ENCODE data around the gene NEMP2.

Gene NEMP2, protein sequence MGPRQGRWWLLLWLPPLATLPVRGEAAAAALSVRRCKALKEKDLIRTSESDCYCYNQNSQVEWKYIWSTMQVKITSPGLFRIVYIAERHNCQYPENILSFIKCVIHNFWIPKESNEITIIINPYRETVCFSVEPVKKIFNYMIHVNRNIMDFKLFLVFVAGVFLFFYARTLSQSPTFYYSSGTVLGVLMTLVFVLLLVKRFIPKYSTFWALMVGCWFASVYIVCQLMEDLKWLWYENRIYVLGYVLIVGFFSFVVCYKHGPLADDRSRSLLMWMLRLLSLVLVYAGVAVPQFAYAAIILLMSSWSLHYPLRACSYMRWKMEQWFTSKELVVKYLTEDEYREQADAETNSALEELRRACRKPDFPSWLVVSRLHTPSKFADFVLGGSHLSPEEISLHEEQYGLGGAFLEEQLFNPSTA

DNA sequence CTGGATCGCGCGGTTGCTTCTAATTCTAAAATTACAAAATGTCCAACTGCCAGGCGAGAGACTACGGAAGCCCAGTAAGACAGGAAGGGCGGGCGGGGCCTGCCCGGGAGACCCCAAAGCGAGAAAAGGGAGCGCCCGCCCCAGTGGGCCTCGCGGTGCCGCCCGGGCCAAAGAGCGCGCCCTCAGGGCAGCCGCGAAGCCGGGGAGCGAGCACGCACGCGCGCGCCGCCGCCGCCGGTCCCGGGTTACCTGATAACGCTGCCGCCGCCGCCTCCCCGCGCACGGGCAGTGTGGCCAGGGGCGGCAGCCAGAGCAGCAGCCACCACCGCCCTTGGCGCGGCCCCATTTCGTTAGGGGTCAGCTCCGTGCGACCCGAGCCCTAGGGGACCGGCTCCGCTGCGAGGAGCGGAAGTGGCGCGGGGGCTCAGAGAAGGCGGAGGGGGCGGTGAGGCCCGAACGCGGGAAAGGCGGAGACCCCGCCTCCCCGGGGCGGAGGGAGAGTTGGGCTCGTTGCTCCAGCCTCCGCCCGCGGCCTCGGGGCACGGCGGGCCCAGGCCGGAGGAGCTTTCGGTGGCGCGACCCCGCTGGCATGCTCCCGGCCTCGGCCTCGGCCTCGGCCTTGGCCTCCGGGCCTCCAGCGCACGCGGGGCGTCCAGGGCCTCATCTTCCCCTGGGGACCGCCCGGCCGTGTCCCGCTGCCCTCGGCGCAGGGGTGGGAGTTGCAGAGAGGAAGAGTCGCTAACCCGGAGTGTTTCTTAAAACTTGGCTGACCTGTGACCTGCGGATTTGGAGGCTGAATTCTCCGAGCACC, at the start of gene NEMP2:
NEMP2 (minus strand) TSS at position 413 of the 811 bp plus-strand sequence; CDS start at position 346, 67 bp downstream.
- peak; percentile 95 for DNase-seq

DNA sequence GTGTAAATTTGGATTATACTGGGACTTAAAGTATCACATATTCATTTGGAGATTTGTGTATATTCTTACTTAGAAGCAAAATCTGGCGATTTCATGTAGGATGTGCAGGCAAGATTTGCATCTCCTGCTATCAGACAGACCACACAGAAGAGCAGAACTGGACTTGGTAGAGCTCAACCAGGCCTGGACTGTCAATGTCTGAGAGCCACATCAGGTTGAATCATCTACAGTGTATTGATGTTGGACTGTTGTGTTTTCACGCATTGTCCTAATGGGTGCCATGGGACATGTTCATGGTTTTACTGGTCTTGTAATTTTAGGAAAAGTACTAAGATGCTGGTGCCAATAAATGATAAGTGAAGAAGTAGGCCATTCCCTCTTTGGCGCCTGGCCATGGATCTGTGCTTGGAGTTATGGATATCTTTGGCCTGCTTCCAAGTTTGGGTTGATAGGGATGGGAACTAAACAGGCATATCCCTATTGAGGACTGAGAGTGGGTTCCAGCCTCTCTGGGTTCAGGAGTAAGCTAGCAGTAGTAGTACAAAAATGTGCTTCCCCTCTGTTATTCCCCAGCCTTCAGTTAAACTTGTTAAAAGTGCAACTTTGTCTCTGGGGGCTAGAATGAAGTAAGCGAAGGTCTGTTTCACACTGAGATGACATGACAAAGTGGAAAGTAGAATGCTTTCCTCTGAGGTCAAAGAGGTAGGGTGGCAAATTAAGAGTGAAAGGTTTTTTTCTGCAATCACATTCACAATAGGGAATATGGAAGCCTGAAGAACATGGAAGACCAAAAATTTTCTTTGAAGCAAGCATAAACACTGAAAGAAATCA, 49.2 kb upstream of the NEMP2 start:
- no peak for DNase-seq

DNA sequence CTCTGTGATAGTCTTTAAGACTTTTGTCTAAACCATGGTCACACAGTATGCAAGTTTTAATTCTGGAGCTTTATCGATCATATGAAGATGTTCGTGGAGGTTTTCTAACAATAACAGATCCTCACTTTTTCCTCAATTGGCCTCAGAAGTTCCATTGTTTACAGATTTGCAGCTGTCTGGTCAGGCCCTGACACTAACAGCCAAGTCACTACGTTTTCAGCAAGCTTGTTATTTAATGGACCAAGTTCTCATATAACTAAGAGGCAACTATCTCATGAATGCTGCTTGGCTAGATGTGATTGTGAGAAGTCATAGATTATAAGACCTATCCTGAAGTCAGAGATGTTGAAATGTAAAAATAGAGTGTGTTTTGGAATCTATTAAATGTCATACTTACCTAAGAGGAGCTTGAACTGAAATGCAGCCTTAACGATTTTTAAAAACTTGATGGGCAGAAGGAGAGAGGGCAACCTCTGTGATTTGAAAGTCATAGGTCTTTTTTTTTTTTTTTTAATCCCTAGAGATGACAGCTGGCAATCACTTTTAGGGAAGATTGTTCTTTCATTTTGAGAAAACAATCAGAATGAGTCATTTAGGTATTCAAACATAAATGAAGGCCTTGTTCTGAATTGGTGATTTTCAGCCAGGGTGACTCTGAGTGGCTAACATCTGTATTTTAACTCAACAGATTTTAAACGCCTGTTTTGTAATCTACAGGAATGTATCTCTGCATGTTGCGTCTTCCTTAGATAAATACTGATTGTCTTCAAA, 48.4 kb upstream of the NEMP2 start:
- no peak for DNase-seq

DNA sequence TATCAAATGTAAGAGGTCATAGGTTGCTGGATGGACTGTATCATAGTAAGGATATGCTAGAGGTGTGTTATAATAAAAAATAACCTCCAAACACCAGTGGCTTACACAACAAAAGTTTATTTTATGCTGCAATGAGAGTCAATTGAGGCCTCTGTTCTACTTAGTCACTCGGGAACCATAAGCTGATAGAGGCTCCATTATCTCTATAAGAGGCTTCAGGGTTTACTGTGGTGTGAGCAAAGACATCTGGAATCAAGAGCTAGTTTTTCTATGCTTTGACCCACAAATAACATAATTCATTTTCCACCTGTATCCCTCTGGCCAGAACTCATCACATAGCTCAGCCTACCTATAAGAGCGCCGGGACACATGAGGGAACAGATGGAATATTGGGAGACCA, 47.5 kb upstream of the NEMP2 start:
- DNase-seq = peak; percentile 9

DNA sequence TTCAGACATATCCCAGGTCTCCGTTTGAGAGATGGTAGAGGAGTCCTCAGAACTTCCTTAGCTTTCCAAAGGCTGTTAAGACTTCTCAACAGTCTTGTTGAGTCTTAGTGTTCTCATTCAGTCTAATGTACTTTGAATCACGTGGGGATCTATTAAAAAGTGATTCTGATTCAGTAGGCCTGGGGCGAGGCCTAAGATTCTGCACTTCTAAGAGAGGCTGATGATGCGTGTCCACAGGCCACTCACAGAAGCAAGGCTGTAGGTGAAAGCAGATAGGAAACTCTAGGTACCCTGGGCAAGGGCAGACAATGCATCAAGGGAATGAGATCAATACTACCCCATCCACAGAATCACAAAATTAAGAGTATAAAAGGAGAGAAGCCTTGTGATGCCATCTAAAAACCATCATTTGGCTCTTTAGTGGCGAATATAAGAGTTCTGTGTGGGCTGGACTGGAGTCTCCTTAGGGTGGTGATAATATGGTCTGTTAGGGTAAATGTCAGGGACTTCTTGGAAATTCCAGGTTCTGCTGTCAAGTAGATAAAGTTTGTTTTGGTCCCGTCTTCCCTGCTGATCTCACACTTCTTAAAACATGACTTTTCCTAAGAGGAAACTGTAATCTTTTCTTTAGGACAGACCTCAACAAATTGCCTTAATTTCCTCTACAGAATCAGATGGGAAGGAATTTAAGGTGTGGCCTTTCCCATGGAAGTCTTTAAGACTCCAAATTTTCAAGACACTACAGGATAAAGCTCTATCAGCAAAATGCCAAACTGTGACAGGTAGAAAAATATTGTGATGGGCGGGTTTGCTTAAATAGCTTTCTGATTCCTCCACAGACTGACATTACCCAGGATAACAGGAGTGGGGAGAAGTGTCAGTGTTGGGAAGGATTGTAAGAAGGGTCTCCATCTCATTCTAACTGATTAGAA, 45.7 kb upstream of the NEMP2 start:
- DNase-seq = peak; percentile 7

DNA sequence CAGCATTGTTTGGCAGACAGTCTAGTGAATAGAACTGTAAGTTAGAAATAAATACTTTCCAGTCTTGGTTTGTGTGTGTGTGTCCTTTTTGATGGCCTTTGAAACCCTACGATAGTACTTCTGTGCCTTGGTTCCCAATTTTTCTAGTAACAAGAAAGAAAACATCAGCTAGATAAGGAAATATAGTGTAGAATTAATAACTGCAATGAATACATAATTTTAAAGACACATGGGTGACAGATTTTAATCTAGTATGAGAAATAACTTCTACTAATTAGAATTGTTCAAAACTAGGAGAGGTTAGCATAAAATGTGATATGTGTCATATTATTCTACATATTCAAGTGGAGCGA, 44.5 kb upstream of the NEMP2 start:
- no peak for DNase-seq

DNA sequence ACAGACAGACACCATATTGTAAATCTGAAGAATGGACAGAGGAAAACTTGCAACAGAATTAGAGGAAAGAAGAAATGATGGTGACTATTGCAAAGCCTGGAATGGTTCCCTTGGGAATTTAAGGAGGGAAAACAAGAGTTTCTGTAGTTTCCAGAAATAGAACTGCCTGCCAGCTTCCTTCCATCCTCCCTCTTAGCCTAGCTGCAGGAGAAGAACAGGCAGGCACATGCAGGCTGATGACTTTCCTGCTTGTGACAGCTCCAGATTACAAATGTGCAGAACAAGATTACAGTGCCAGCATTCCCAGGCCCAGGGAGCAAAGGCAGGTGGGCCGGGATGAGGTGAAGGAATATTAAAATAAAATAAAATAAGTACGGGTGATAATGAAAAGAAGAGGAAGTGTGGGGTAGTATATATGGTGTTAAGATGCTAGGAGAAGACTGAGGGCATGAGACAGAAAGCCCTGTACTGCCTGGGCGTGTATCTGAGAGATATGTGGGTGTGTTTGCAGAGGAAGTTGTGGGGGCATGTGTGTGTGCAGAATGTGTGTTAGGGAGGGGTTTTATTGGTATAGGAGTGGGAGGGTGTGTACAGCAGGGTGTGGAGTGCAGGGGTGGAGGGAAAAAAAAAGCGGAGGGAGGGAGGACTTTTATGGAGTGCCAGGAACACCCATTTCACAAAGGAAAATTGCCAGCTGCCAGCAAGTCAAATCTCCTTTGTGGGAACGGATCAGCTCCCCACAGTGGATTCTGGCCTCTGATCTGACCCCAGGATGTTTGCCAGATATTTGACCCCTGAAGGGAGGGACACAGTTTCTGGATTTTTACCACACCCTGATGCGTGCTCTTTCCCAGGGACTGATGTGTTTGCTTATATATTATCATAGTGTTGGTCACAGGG, 43.9 kb upstream of the NEMP2 start:
- peak; percentile 90 for DNase-seq

DNA sequence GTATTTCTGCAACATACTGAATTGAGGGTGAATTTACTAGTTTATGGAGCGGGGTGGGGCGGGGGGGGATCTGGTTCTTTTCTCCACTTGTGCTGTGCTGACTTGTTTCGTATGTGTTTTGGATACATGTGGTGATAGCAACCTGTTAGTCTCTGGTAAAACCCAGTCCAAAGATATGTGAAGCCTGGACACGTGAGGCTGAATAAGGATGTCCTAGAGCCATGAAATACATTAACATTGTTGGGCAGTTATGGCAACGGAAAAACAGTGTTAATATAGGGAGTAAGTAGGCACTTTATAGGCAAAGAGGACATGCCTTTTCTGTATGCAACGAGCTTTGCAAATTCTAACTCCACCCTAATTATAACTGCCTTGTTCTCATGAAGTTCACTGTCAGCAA, 42.1 kb upstream of the NEMP2 start:
- no peak for DNase-seq

DNA sequence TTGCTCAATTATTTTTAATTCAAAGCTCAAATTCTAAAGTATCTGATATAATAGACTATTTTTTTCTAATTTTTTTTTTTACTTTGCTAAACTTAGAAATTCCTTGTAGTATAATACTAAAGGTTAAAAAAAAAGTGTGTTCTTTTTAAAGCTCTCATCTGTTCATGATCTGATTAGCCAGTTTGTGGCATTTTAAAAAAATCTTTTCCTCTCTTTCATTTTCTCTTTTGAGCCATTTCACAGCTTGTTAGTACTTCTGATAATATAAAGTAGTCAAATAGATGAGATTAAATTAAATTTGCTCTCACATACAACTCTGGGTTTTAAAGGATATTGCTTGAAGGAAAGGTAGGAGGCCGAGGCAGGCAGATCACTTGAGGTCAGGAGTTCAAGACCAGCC, 40.7 kb upstream of the NEMP2 start:
- DNase-seq = peak; percentile 32

DNA sequence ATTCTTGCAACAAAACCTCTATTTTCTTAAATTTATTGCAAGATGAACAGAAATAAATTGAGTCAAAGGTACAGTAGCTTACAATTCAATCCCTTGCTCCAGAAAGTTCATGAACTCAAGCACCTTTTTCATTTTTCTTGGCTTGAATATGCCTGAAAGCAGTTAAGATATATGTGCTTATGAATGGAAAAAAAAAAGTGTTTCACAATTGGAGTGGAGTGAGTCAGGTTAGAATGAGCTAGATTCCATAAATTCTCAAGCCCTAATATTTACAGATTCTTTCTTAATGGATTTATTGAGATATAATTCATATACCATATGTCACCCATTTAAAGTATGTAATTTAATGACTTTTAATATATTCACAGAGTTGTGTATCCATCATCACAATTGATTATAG, 39.6 kb upstream of the NEMP2 start:
- DNase-seq = no peak

DNA sequence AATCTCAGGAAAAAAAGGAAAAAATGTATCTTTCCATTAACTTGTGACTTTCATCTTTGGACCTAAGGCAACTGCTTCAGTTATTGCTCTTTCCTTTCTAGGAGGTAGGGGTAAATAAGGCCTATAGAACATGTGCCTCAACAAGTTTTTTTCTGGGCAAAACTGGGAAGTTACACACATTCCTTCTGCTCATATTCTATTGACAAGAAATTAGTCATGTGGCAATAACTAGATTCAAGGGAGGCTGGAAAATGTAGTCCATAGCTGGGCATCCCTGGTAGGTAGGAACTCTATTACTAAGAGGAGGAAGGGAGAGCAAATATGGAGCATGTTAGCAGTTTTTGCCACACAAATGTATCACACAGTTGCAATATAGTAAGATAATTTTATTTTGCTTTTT, 37.7 kb upstream of the NEMP2 start:
- DNase-seq = no peak

DNA sequence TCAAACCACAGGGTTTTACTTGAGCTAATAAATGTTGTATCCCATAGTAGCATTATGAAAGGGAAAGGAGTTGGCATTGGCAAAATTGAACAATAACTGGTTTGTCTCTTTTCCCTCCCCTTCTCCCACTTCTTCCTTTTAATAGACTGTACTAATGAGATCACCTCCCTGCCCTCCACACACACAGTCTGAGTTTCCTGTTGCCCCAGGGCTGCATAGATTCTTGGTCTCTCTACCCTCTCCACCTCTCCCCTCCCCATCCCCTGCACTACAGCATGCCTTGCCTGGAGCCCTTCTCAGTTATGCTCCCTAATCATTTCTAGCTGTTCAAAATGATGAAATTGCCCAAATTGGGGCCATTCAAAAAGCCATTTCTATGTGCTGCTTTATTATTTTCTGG, 37.2 kb upstream of the NEMP2 start:
- no peak for DNase-seq

DNA sequence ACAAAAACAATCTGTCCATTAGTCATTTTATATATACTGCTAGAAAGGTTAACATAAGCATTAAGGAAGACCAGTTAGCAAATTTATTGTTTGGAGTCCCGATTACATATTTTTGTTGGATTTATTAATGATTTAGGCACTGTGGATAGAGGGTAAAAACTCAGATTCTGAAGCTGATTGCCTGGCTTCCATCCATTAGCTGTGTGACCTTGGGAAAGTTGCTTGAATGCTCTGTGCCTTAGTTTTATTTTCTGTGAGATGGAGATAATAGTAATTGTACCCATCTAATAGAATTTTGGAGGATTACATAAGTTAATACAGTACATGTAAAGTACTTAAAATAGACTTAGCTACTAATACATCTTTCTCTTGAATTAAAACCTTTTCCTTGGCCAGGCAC, 36.3 kb upstream of the NEMP2 start:
- no peak for DNase-seq

DNA sequence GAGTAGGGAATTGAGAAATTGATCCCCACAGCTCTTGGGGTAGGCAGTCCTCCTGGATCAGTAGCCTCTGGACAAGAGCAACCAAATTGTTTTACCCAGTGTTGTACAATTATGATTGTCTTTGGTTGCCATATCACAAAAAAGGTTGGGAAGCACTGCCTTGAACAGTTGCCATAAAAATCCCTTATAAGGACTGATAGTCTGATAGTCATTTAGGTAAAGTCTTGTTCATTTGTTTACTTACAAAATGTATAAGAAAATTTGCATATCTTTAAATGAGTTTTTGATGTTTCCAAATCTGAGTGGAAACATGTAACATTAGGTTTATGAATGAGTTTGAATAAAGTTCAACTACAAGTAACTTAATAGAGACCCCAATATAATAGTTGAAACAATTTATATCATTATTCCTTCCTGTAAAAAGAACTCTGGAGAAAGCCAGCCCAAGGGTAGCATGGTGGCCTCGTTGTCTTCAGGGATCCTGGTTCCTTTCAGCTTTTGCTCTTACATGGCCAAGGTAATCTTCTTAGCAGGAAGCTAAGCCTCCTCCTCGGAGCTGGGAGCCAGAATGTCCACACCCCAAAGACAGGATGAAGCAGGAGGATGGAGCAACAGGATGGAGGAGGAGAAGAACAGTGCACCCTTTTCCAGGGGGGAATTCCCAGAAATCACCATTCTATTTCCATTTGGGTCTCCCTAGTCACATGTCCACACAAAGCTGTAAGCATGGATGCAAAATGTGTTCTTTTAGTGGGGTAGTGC, 35.7 kb upstream of the NEMP2 start:
- DNase-seq = no peak

DNA sequence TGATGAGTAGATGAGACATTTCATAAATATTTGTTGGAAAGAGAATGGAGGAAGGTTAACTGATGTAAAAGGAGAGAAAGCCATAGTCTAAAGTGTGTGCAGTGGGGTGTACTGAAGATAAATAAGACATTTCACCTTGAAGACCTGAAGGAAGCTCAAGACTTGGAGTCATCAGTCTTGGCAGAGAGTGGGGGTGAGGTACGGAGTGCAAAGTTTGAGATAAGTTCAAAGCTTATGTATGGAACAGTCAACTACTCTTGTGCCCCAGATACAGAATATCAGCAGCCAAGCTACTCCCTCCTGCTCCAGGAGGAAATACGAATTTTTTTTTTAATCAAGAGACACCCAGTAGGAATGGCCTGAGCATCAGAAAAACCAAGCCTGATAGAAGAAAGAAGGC, 30.3 kb upstream of the NEMP2 start:
- DNase-seq = no peak

DNA sequence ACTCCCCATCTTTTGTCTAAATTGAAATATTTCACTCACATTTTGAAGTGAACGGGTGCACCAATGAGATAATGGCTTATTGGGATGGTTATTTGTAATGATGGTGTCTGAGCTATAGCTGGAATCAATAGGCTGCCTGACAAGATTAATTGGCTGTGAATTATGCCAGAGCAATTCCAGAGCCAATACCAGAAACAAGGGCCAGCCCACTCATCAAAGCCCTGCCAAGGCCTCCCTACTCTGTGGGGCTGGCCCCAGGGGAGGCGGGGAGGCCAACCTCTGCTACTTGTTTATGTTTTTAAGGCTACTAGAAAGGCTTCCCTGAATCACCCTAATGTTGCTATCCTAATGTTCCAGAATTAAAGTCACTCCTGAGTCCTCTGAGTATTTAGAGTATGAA, 29.1 kb upstream of the NEMP2 start:
- no peak for DNase-seq

DNA sequence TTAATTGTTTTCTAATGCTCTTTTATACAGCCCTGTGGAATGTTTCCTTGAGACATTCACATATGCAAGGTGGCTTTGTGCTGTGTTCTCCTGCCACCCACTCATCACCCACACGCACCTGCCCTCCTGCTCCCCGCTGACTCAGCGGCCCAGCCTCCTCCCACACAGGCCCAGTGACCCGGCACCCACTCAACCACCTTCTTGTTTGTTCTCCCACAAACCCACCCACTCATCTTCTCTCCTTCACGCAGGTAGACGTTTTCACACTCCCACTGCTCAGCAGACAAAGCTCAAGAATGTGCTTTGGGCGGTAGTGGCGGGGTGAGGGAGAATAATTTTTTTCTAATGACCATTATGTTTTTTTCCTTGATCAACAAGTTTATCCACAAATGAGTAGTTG, 28.6 kb upstream of the NEMP2 start:
- DNase-seq = no peak

DNA sequence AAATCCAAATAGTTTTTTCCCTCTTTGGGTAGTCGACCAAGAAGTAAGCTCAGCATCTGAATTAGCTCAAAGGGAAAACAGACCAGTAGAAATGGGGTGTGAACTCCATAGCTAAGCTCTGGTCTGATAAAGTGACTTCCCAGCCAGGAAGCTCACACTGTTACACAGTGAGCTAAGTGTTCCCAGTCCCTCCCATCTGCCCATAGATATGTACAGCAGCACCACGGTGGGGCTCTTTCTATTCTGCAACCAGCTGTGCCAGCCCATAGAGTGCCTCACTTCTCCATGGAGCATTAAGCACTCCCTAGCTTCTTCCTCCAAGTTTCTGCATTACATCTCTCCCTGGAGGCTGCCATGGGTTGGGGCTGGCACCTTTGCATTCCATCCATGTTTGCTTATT, 27.6 kb upstream of the NEMP2 start:
- peak; percentile 15 for DNase-seq

DNA sequence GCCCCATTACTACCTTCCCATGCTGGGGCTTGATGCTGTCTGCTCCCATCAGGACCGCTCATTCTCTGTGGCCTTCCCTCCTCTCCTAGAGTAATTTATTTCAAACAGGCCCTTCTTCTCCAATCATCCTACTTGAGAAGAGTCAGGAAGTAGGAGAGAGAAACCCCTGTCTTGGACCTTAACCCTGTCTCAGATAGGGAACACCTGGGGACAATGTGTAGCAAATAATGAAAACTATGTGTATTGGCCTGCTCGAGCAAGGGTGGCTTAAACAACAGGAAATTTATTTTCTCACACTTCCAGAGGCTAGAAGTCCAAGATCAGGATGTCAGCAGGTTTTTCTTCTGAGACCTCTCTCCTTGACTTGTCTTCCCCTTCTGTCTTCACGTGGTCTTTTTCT, 26.6 kb upstream of the NEMP2 start:
- DNase-seq = no peak

Measured in hematopoietic multipotent progenitor cell treated with erythropoietin and hydrocortisone succinate and interleukin-3 and kit ligand, for 4 days (in vitro differentiated cells).